Neural cell (in vitro differentiated cells): ENCODE measurements around the gene IER3. TPM values are rescaled to one million over a fixed set of nuclear protein-coding genes. Genes with fewer than 3 reads are reported as not detected.

Source experiments
- H2AFZ ChIP-seq: fragments of 200-600, 300-800 bp; sonication (generic), shearing (Covaris generic); 2 replicates; pipeline ENCODE4 v1.6.0; 2014; ENCODE audit warnings: low read depth, mild to moderate bottlenecking, antibody characterized with exemption, low read length, moderate library complexity
- H3F3A ChIP-seq: fragments of 200-600 bp; shearing (Covaris generic); 2 replicates; pipeline ENCODE4 v1.6.1; 2016; ENCODE audit warnings: mild to moderate bottlenecking, moderate library complexity, mixed read lengths, antibody characterized with exemption, low read length; ENCODE audit not compliant: insufficient read depth, poor library complexity, severe bottlenecking
- H3K27ac ChIP-seq: fragments of 200-600, 300-800 bp; sonication (generic), shearing (Covaris generic); 2 replicates; pipeline ENCODE4 v1.5.1; 2014; ENCODE audit warnings: mild to moderate bottlenecking, low read length, moderate library complexity
- H3K27me3 ChIP-seq: fragments of 300-800, 200-600 bp; sonication (generic), shearing (Covaris generic); 2 replicates; pipeline ENCODE4 v1.6.0; 2014; ENCODE audit warnings: mild to moderate bottlenecking, low read depth, low read length, moderate library complexity; ENCODE audit not compliant: insufficient read depth
- H3K36me3 ChIP-seq: fragments of 300-800, 200-600 bp; sonication (generic), shearing (Covaris generic); 2 replicates; pipeline ENCODE4 v1.5.1; 2014; ENCODE audit warnings: mild to moderate bottlenecking, antibody characterized with exemption, low read length, moderate library complexity; ENCODE audit not compliant: insufficient read depth
- H3K4me2 ChIP-seq: fragments of 300-800, 200-600 bp; sonication (generic), shearing (Covaris generic); 2 replicates; pipeline ENCODE4 v1.6.0; 2014; ENCODE audit warnings: mild to moderate bottlenecking, low read length
- H3K4me3 ChIP-seq: fragments of 300-800, 200-600 bp; sonication (generic), shearing (Covaris generic); 2 replicates; pipeline ENCODE4 v1.5.1; 2014; ENCODE audit warnings: mild to moderate bottlenecking, low read length, moderate library complexity
- H3K79me2 ChIP-seq: fragments of 200-600 bp; shearing (Covaris generic); replicated peaks from 2 replicates; pipeline ENCODE4 v1.6.0; 2014; ENCODE audit warnings: mild to moderate bottlenecking, low read length, moderate library complexity; ENCODE audit not compliant: insufficient read depth
- H3K9ac ChIP-seq: fragments of 300-800, 200-600 bp; sonication (generic), shearing (Covaris generic); 2 replicates; pipeline ENCODE4 v1.6.1; 2016; ENCODE audit warnings: mild to moderate bottlenecking, low read length, mixed read lengths
- H3K9me2 ChIP-seq: fragments of 200-600 bp; shearing (Covaris generic); 2 replicates; pipeline ENCODE4 v1.6.1; 2016; ENCODE audit warnings: mild to moderate bottlenecking, low read length, mixed read lengths; ENCODE audit not compliant: insufficient read depth
- H3K9me3 ChIP-seq: fragments of 200-600, 300-800 bp; sonication (generic), shearing (Covaris generic); 2 replicates; pipeline ENCODE4 v1.6.1; 2016; ENCODE audit warnings: mild to moderate bottlenecking, mixed run types, low read length, moderate library complexity, mixed read lengths
- H4K20me1 ChIP-seq: fragments of 200-600 bp; shearing (Covaris generic); 2 replicates; pipeline ENCODE4 v1.6.1; 2016; ENCODE audit warnings: mild to moderate bottlenecking, mixed run types; ENCODE audit not compliant: insufficient read depth
- EP300 ChIP-seq: fragments of 450-650 bp; conservative IDR thresholded peaks from 2 replicates; pipeline ENCODE4 v1.6.1; 2014; ENCODE audit warnings: antibody characterized with exemption, mild to moderate bottlenecking, moderate library complexity; ENCODE audit not compliant: poor library complexity, severe bottlenecking
- EZH2 ChIP-seq: fragments of 200-600, 300-800 bp; shearing (Covaris generic), sonication (generic); IDR thresholded peaks from 2 replicates; pipeline ENCODE4 v1.6.1; 2014; ENCODE audit warnings: antibody characterized with exemption, low read length, borderline replicate concordance, mild to moderate bottlenecking; ENCODE audit not compliant: insufficient read depth, poor library complexity, severe bottlenecking
- MXI1 ChIP-seq: fragments of 450-650 bp; conservative IDR thresholded peaks from 2 replicates; pipeline ENCODE4 v1.6.1; 2014; ENCODE audit warnings: antibody characterized with exemption, mild to moderate bottlenecking; ENCODE audit not compliant: poor library complexity, severe bottlenecking
- POLR2AphosphoS5 ChIP-seq: IDR thresholded peaks from 2 replicates; pipeline ENCODE4 v1.6.1; 2012
- RAD21 ChIP-seq: fragments of 450-650 bp; conservative IDR thresholded peaks from 2 replicates; pipeline ENCODE4 v1.6.1; 2014; ENCODE audit warnings: antibody characterized with exemption, mild to moderate bottlenecking, moderate library complexity
- SMC3 ChIP-seq: fragments of 450-650 bp; conservative IDR thresholded peaks from 2 replicates; pipeline ENCODE4 v1.6.1; 2014; ENCODE audit warnings: antibody characterized with exemption, mild to moderate bottlenecking, moderate library complexity; ENCODE audit not compliant: poor library complexity
- TAF1 ChIP-seq: IDR thresholded peaks from 2 replicates; pipeline ENCODE4 v1.6.1; 2012; ENCODE audit warnings: low read depth
- polyA plus RNA-seq: library from polyadenylated mRNA; depleted of rRNA; stranded (reverse); fragments of >200 nt; gene quantifications from 2 replicates; pipeline ENCODE4 v1.2.3, GENCODE V29; 2014
- TF ChIP-seq, protein P1 (sequence below): fragments of 450-650 bp; IDR thresholded peaks from 2 replicates; pipeline ENCODE4 v1.5.1; 2014; ENCODE audit warnings: antibody characterized with exemption, mild to moderate bottlenecking, moderate library complexity; ENCODE audit not compliant: poor library complexity, severe bottlenecking
- TF ChIP-seq, protein P2 (sequence below): IDR thresholded peaks from 2 replicates; pipeline ENCODE4 v1.6.1; 2012; ENCODE audit warnings: borderline replicate concordance

The IER3 gene
- polyA plus RNA-seq, 1 donor from 2014 or later: 3.0 TPM

DNA sequence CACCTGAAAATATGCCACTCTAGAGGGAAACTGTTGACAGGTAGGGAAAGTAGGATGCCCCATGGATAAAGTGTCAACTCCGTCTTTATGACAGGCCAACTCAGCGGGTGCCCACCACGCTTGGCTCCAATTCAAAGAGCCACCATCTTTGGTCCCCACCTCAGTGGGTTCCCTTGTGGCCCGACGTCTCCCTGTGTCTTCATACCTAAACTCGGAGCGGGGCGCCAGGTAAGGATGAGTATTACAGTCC is 27.5 kb downstream of the IER3 start:
- peak overlapping the region; percentile 92 for H2AFZ ChIP-seq

DNA sequence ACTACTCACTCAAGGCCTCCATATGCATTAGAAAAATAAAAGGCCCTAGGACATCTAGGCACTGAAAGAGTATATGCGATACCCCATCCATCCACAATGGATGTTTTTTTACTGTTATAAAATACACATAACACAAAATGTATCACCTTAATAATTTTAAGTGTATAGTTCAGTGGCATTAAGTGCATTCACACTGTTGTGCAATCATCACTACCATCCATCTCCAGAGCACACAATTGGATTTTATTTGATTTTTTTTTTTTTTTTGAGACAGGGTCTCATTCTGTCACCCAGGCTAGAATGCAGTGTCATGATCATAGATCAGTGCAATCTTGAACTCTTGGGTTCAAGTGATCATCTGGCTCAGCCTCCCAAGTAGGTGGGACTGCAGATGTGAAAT is 30.1 kb downstream of the IER3 start:
- H3K9me3 ChIP-seq: no peaks in the 10 kb centered on the region
- H3K79me2 ChIP-seq: peaks cover 26% of the 10 kb centered on the region
- no peaks in the 10 kb centered on the region for H3K36me3 ChIP-seq
- H4K20me1 ChIP-seq: no peaks in the 10 kb centered on the region
- no peak overlapping the region for H2AFZ ChIP-seq
- no peak overlapping the region for H3K4me2 ChIP-seq
- no peaks in the 10 kb centered on the region for H3K27me3 ChIP-seq
- H3K9me2 ChIP-seq: no peaks in the 10 kb centered on the region
- no peaks in the 10 kb centered on the region for H3F3A ChIP-seq
- H3K4me3 ChIP-seq: no peak overlapping the region
- no peak overlapping the region for H3K27ac ChIP-seq
- no peak overlapping the region for H3K9ac ChIP-seq
- no peak for TF ChIP-seq RAD21
- no peak for TF ChIP-seq POLR2AphosphoS5
- TF ChIP-seq, protein P1, sequence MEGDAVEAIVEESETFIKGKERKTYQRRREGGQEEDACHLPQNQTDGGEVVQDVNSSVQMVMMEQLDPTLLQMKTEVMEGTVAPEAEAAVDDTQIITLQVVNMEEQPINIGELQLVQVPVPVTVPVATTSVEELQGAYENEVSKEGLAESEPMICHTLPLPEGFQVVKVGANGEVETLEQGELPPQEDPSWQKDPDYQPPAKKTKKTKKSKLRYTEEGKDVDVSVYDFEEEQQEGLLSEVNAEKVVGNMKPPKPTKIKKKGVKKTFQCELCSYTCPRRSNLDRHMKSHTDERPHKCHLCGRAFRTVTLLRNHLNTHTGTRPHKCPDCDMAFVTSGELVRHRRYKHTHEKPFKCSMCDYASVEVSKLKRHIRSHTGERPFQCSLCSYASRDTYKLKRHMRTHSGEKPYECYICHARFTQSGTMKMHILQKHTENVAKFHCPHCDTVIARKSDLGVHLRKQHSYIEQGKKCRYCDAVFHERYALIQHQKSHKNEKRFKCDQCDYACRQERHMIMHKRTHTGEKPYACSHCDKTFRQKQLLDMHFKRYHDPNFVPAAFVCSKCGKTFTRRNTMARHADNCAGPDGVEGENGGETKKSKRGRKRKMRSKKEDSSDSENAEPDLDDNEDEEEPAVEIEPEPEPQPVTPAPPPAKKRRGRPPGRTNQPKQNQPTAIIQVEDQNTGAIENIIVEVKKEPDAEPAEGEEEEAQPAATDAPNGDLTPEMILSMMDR: no peak
- TF ChIP-seq EZH2: no peak
- no peak for TF ChIP-seq SMC3
- TF ChIP-seq TAF1: no peak
- no peak for TF ChIP-seq EP300
- no peak for TF ChIP-seq MXI1
- TF ChIP-seq, protein P2, sequence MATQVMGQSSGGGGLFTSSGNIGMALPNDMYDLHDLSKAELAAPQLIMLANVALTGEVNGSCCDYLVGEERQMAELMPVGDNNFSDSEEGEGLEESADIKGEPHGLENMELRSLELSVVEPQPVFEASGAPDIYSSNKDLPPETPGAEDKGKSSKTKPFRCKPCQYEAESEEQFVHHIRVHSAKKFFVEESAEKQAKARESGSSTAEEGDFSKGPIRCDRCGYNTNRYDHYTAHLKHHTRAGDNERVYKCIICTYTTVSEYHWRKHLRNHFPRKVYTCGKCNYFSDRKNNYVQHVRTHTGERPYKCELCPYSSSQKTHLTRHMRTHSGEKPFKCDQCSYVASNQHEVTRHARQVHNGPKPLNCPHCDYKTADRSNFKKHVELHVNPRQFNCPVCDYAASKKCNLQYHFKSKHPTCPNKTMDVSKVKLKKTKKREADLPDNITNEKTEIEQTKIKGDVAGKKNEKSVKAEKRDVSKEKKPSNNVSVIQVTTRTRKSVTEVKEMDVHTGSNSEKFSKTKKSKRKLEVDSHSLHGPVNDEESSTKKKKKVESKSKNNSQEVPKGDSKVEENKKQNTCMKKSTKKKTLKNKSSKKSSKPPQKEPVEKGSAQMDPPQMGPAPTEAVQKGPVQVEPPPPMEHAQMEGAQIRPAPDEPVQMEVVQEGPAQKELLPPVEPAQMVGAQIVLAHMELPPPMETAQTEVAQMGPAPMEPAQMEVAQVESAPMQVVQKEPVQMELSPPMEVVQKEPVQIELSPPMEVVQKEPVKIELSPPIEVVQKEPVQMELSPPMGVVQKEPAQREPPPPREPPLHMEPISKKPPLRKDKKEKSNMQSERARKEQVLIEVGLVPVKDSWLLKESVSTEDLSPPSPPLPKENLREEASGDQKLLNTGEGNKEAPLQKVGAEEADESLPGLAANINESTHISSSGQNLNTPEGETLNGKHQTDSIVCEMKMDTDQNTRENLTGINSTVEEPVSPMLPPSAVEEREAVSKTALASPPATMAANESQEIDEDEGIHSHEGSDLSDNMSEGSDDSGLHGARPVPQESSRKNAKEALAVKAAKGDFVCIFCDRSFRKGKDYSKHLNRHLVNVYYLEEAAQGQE: no peak

More for the DNA sequence above, 27.5 kb downstream of the IER3 start:
- Histone ChIP-seq H3K9me3 (no peaks in the 10 kb centered on the region), H3K4me3 (peak overlapping the region; percentile 76), H3F3A (peaks cover 5% of the 10 kb centered on the region), H3K79me2 (peaks cover 39% of the 10 kb centered on the region), H3K36me3 (no peaks in the 10 kb centered on the region), H3K27me3 (no peaks in the 10 kb centered on the region), H4K20me1 (peaks cover 4% of the 10 kb centered on the region), H3K9ac (peak overlapping the region; percentile 70), H3K9me2 (no peaks in the 10 kb centered on the region), H3K4me2 (peak overlapping the region; percentile 91), H3K27ac (peak overlapping the region; percentile 88)
- TF ChIP-seq, protein P2: peak; percentile 33
- TF ChIP-seq RAD21: no peak
